Measurements from ENCODE around the gene GALNT12. TPM values are rescaled to one million over a fixed set of nuclear protein-coding genes. Genes with fewer than 3 reads are reported as not detected.

Gene GALNT12
- total RNA-seq, 1 donor from 2014 or later = 46.5 TPM

GRCh38 chr9:98892690-98893089, 85.2 kb downstream of the GALNT12 start:
- Histone ChIP-seq H3K9me3 (ENCODE audit: low read depth) (no peaks in the 10 kb centered on the region), H3K4me3 (no peak overlapping the region), H3K4me1 (no peaks in the 10 kb centered on the region), H3K27me3 (no peaks in the 10 kb centered on the region), H3F3A (ENCODE audit: low read depth) (no peaks in the 10 kb centered on the region), H3K36me3 (no peaks in the 10 kb centered on the region), H4K20me1 (ENCODE audit: low read depth) (no peaks in the 10 kb centered on the region), H3K79me2 (ENCODE audit: low read depth) (no peaks in the 10 kb centered on the region), H3K4me2 (no peak overlapping the region), H3K9ac (no peak overlapping the region), H2AFZ (replicated peaks) (no peak overlapping the region), H3K27ac (no peak overlapping the region)
- TF ChIP-seq EZH2 (IDR thresholded peaks at IDR 0.05) = no peak
- H3K4me1 Mint-ChIP-seq = no peaks in the 10 kb centered on the region
- H3K36me3 Mint-ChIP-seq = no peaks in the 10 kb centered on the region
- H3K9me3 Mint-ChIP-seq = peaks cover 7% of the 10 kb centered on the region
- H3K27me3 Mint-ChIP-seq (ENCODE audit: insufficient read depth, low read depth) = peaks cover 7% of the 10 kb centered on the region
- no peak overlapping the region for H3K27ac Mint-ChIP-seq
- no peak overlapping the region for H3K4me3 Mint-ChIP-seq
- DNase-seq (ENCODE audit: low spot score) = no peak

- no peaks in the 10 kb centered on the region for H3K27me3 ChIP-seq
- H3K9ac ChIP-seq = no peak overlapping the region
- Mint-ChIP-seq H3K27me3 (ENCODE audit: insufficient read depth, low read depth) (peaks cover 4% of the 10 kb centered on the region), H3K9me3 (peaks cover 7% of the 10 kb centered on the region), H3K4me3 (no peak overlapping the region), H3K36me3 (no peaks in the 10 kb centered on the region), H3K27ac (no peak overlapping the region), H3K4me1 (no peaks in the 10 kb centered on the region)
- H3K4me2 ChIP-seq = no peak overlapping the region
- H4K20me1 ChIP-seq (ENCODE audit: low read depth) = no peaks in the 10 kb centered on the region
- no peaks in the 10 kb centered on the region for H3K36me3 ChIP-seq
- H3K4me3 ChIP-seq = no peak overlapping the region
- no peaks in the 10 kb centered on the region for H3K79me2 ChIP-seq (ENCODE audit: low read depth)
- H3F3A ChIP-seq (ENCODE audit: low read depth) = no peaks in the 10 kb centered on the region
- DNase-seq (ENCODE audit: low spot score) = no peak
- H3K27ac ChIP-seq = no peak overlapping the region
- no peaks in the 10 kb centered on the region for H3K4me1 ChIP-seq
- no peak overlapping the region for H2AFZ ChIP-seq (replicated peaks)
- H3K9me3 ChIP-seq (ENCODE audit: low read depth) = no peaks in the 10 kb centered on the region
- TF ChIP-seq, protein P1, sequence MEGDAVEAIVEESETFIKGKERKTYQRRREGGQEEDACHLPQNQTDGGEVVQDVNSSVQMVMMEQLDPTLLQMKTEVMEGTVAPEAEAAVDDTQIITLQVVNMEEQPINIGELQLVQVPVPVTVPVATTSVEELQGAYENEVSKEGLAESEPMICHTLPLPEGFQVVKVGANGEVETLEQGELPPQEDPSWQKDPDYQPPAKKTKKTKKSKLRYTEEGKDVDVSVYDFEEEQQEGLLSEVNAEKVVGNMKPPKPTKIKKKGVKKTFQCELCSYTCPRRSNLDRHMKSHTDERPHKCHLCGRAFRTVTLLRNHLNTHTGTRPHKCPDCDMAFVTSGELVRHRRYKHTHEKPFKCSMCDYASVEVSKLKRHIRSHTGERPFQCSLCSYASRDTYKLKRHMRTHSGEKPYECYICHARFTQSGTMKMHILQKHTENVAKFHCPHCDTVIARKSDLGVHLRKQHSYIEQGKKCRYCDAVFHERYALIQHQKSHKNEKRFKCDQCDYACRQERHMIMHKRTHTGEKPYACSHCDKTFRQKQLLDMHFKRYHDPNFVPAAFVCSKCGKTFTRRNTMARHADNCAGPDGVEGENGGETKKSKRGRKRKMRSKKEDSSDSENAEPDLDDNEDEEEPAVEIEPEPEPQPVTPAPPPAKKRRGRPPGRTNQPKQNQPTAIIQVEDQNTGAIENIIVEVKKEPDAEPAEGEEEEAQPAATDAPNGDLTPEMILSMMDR (IDR thresholded peaks at IDR 0.05) = no peak
- TF ChIP-seq EZH2 (IDR thresholded peaks at IDR 0.05) (no peak), EZH2phosphoT487 (IDR thresholded peaks at IDR 0.05) (no peak)
Measured at GRCh38 chr9:98894171-98894570, 86.7 kb downstream of the GALNT12 start.

GRCh38 chr9:98894761-98895160, 87.3 kb downstream of the GALNT12 start:
- Histone ChIP-seq H2AFZ (replicated peaks) (no peak overlapping the region), H3K4me2 (no peak overlapping the region), H3K9ac (no peak overlapping the region), H3F3A (ENCODE audit: low read depth) (no peaks in the 10 kb centered on the region), H3K27me3 (no peaks in the 10 kb centered on the region), H3K4me3 (no peak overlapping the region), H4K20me1 (ENCODE audit: low read depth) (no peaks in the 10 kb centered on the region), H3K4me1 (no peaks in the 10 kb centered on the region), H3K9me3 (ENCODE audit: low read depth) (no peaks in the 10 kb centered on the region), H3K36me3 (no peaks in the 10 kb centered on the region), H3K27ac (no peak overlapping the region), H3K79me2 (ENCODE audit: low read depth) (no peaks in the 10 kb centered on the region)
- Mint-ChIP-seq H3K4me3 (no peak overlapping the region), H3K9me3 (peaks cover 7% of the 10 kb centered on the region), H3K36me3 (no peaks in the 10 kb centered on the region), H3K27ac (no peak overlapping the region), H3K4me1 (peaks cover 3% of the 10 kb centered on the region), H3K27me3 (ENCODE audit: insufficient read depth, low read depth) (peaks cover 7% of the 10 kb centered on the region)
- no peak for DNase-seq (ENCODE audit: low spot score)
- TF ChIP-seq EZH2phosphoT487 (IDR thresholded peaks at IDR 0.05) = no peak
- TF ChIP-seq, protein P1 (IDR thresholded peaks at IDR 0.05) = no peak
- no peak for TF ChIP-seq EZH2 (IDR thresholded peaks at IDR 0.05)

DNA sequence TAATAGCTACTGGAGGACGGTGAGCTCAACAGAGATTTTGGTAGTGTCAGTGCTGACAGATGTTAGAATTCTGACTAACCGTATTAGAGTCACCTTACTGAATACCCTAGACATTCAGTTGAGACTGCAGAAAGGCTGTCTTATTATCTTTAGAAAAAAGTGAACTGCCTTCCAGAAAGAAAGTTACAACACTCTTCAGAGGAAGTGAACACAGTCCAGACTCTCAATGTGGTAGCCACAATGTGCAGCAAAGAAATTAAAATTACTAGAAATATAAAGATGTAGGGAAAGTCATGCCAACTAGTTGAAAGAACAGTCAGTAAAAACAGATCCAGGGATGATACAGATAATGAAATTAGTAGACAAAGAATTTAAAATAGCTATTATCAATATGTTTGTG, 89.2 kb downstream of the GALNT12 start:
- no peaks in the 10 kb centered on the region for H3K9me3 ChIP-seq (ENCODE audit: low read depth)
- H2AFZ ChIP-seq (replicated peaks) = no peak overlapping the region
- no peaks in the 10 kb centered on the region for H3K4me1 ChIP-seq
- Mint-ChIP-seq H3K27me3 (ENCODE audit: insufficient read depth, low read depth) (peaks cover 4% of the 10 kb centered on the region), H3K4me1 (peaks cover 3% of the 10 kb centered on the region), H3K36me3 (no peaks in the 10 kb centered on the region), H3K27ac (no peak overlapping the region), H3K9me3 (peaks cover 7% of the 10 kb centered on the region), H3K4me3 (no peak overlapping the region)
- no peaks in the 10 kb centered on the region for H3F3A ChIP-seq (ENCODE audit: low read depth)
- DNase-seq (ENCODE audit: low spot score) = no peak
- no peak overlapping the region for H3K4me2 ChIP-seq
- no peak overlapping the region for H3K9ac ChIP-seq
- H3K36me3 ChIP-seq = no peaks in the 10 kb centered on the region
- no peaks in the 10 kb centered on the region for H3K27me3 ChIP-seq
- no peaks in the 10 kb centered on the region for H3K79me2 ChIP-seq (ENCODE audit: low read depth)
- no peaks in the 10 kb centered on the region for H4K20me1 ChIP-seq (ENCODE audit: low read depth)
- TF ChIP-seq EZH2phosphoT487 (IDR thresholded peaks at IDR 0.05) = no peak
- TF ChIP-seq EZH2 (IDR thresholded peaks at IDR 0.05) = no peak
- TF ChIP-seq, protein P1 (IDR thresholded peaks at IDR 0.05) = no peak
- H3K27ac ChIP-seq = no peak overlapping the region
- H3K4me3 ChIP-seq = no peak overlapping the region

Measured in neural progenitor cell (in vitro differentiated cells).